CD4-positive, alpha-beta T cell treated with Interleukin-17A for 4 hours (primary cell): ENCODE results near the gene PPP1R9B.

Source experiments
- DNase-seq: peaks from one replicate; pipeline ENCODE4 v3.0.0-alpha.2; 2020; ENCODE audit warnings: mixed read lengths

Gene PPP1R9B

GRCh38 chr17:50103941-50104340 is 46.5 kb downstream of the PPP1R9B start:
- DNase-seq, result no peak

- DNase-seq, result no peak
These were observed 47.2 kb downstream of the PPP1R9B start for GRCh38 chr17:50103252-50103651.

- DNase-seq, result no peak
These were observed 48.1 kb downstream of the PPP1R9B start for GRCh38 chr17:50102164-50102991.

GRCh38 chr17:50101346-50102163 is 48.9 kb downstream of the PPP1R9B start:
- DNase-seq, result no peak

GRCh38 chr17:50100921-50101345 is 49.5 kb downstream of the PPP1R9B start:
- no peak for DNase-seq

- DNase-seq, result no peak
These were observed 50.0 kb downstream of the PPP1R9B start for GRCh38 chr17:50100480-50100883.

GRCh38 chr17:50099003-50099402 is 51.5 kb downstream of the PPP1R9B start:
- DNase-seq, result no peak

GRCh38 chr17:50098583-50098982 is 51.9 kb downstream of the PPP1R9B start:
- DNase-seq, result no peak

GRCh38 chr17:50097926-50098325 is 52.6 kb downstream of the PPP1R9B start:
- no peak for DNase-seq

GRCh38 chr17:50097455-50097854 is 53.0 kb downstream of the PPP1R9B start:
- DNase-seq, result no peak

- no peak for DNase-seq
These were observed 53.7 kb downstream of the PPP1R9B start for GRCh38 chr17:50096758-50097157.

- DNase-seq, result no peak
These were observed 54.4 kb downstream of the PPP1R9B start for GRCh38 chr17:50096092-50096491.

- DNase-seq, result peak; percentile 11
These were observed 54.8 kb downstream of the PPP1R9B start for GRCh38 chr17:50095626-50096037.

GRCh38 chr17:50094753-50095619 is 55.5 kb downstream of the PPP1R9B start, which contains the start of gene PDK2:
TSS of gene PDK2 (plus strand) at chr17:50095351. CDS start at chr17:50095436, 85 bp downstream.
- DNase-seq, result peak; percentile 97

- DNase-seq, result peak; percentile 96
These were observed 56.2 kb downstream of the PPP1R9B start for GRCh38 chr17:50094243-50094752.

- DNase-seq, result no peak
These were observed 56.7 kb downstream of the PPP1R9B start for GRCh38 chr17:50093807-50094206.

GRCh38 chr17:50093246-50093645 is 57.2 kb downstream of the PPP1R9B start:
- no peak for DNase-seq

- no peak for DNase-seq
These were observed 58.6 kb downstream of the PPP1R9B start for GRCh38 chr17:50091918-50092285.

- no peak for DNase-seq
These were observed 59.2 kb downstream of the PPP1R9B start for GRCh38 chr17:50090971-50091917.

- DNase-seq, result no peak
These were observed 60.4 kb downstream of the PPP1R9B start for GRCh38 chr17:50090071-50090470.
